IMR-90 (cell line): ENCODE data around the gene CST4.

Experiments
- BHLHE40 ChIP-seq: fragments of 150-350 bp; IDR thresholded peaks from 2 replicates; pipeline ENCODE4 v1.6.1; 2016; ENCODE audit warnings: mild to moderate bottlenecking, low read depth, low read length
- CEBPB ChIP-seq: IDR thresholded peaks from 2 replicates; pipeline ENCODE4 v1.6.1; 2012; ENCODE audit warnings: low read depth, low read length, improper control_type of control experiment
- MXI1 ChIP-seq: IDR thresholded peaks from 2 replicates; pipeline ENCODE4 v1.6.1; 2012; ENCODE audit warnings: low read depth, mild to moderate bottlenecking, low read length, moderate library complexity, borderline replicate concordance
- POLR2A ChIP-seq: IDR thresholded peaks from 2 replicates; pipeline ENCODE4 v1.6.1; 2012; ENCODE audit warnings: mild to moderate bottlenecking, low read depth, low read length
- RCOR1 ChIP-seq: IDR thresholded peaks from 2 replicates; pipeline ENCODE4 v1.6.1; 2012; ENCODE audit warnings: mild to moderate bottlenecking, low read length, improper control_type of control experiment; ENCODE audit not compliant: insufficient replicate concordance
- RFX5 ChIP-seq: IDR thresholded peaks from 2 replicates; pipeline ENCODE4 v1.8.0; 2012; ENCODE audit warnings: low read depth, mild to moderate bottlenecking, low read length, moderate library complexity
- TF ChIP-seq, protein P1 (sequence below): conservative IDR thresholded peaks from 2 replicates; pipeline ENCODE4 v1.5.1; 2012; ENCODE audit warnings: mild to moderate bottlenecking, low read depth, low read length, improper control_type of control experiment
- TF ChIP-seq, protein P2 (sequence below): fragments of 150-350 bp; IDR thresholded peaks from 2 replicates; pipeline ENCODE4 v1.6.1; 2016; ENCODE audit warnings: low read depth, mild to moderate bottlenecking, low read length, moderate library complexity, borderline replicate concordance

DNA sequence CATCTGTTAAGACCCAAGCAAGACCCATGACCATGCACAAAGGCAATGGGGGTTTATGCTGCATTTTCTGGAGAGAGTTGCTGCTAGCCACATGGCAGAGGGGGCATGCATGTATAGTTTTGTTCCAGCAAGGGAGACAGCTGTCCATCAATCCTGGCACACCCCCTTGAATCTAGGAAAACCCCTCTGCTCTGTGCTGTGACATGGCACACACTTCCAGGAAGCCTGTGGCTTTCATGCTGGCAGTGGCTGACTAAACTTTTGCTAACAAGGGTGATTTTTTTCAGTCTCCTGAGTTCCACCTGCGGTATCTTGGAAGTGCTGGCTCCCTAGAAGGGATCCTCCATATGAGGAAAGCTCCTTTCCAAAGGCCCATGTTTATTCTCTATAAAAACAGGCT, 9.1 kb upstream of the CST4 start:
- TF ChIP-seq, protein P1, sequence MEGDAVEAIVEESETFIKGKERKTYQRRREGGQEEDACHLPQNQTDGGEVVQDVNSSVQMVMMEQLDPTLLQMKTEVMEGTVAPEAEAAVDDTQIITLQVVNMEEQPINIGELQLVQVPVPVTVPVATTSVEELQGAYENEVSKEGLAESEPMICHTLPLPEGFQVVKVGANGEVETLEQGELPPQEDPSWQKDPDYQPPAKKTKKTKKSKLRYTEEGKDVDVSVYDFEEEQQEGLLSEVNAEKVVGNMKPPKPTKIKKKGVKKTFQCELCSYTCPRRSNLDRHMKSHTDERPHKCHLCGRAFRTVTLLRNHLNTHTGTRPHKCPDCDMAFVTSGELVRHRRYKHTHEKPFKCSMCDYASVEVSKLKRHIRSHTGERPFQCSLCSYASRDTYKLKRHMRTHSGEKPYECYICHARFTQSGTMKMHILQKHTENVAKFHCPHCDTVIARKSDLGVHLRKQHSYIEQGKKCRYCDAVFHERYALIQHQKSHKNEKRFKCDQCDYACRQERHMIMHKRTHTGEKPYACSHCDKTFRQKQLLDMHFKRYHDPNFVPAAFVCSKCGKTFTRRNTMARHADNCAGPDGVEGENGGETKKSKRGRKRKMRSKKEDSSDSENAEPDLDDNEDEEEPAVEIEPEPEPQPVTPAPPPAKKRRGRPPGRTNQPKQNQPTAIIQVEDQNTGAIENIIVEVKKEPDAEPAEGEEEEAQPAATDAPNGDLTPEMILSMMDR = no peak
- TF ChIP-seq, protein P2, sequence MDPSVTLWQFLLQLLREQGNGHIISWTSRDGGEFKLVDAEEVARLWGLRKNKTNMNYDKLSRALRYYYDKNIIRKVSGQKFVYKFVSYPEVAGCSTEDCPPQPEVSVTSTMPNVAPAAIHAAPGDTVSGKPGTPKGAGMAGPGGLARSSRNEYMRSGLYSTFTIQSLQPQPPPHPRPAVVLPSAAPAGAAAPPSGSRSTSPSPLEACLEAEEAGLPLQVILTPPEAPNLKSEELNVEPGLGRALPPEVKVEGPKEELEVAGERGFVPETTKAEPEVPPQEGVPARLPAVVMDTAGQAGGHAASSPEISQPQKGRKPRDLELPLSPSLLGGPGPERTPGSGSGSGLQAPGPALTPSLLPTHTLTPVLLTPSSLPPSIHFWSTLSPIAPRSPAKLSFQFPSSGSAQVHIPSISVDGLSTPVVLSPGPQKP = no peak
- no peak for TF ChIP-seq BHLHE40
- TF ChIP-seq MXI1 = no peak
- TF ChIP-seq POLR2A = no peak
- no peak for TF ChIP-seq CEBPB
- no peak for TF ChIP-seq RCOR1
- no peak for TF ChIP-seq RFX5
